ENCODE results near the gene PTPRN2. TPM values are rescaled to one million over a fixed set of nuclear protein-coding genes. Genes with fewer than 3 reads are reported as not detected.
A peak's percentile ranks its signal among the peaks of the same experiment; 100 is the strongest.

Gene PTPRN2
- total RNA-seq, 1 donor from 2014 or later = 0.33 TPM

DNA sequence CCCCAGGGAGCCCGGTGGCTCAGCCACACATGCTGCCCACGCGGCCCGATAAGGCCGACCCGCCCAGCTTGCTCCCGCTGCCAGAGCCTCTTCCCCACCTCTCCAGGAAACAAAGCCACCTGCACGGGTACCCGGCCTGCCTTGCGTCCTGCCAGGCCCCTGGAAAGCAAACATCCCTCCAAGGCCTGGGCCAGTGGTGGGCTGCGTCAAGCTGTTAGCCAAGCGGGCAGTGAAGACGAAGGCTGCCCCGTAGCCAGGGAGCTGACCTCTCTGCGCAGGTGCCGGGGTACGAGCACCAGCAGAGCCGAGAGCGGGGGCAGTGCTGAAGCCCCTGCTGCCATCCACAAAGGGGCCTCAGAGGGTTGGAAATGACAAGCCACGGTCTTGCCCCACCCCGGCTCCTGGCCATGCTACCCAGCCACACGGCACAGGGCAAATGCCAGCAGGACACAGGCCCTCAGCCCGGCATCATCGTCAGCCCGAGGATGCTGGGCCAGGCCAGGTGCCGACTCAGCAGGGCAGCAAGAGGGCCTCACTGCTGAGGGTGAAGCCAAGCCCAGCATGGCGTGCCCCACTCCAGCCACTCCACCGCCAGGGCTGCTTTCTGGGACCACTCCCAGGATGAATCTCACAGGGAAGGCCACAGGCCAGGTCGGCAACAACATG, 140.0 kb downstream of the PTPRN2 start:
- DNase-seq (ENCODE audit: low spot score) (no peak), ATAC-seq (no peak)

DNA sequence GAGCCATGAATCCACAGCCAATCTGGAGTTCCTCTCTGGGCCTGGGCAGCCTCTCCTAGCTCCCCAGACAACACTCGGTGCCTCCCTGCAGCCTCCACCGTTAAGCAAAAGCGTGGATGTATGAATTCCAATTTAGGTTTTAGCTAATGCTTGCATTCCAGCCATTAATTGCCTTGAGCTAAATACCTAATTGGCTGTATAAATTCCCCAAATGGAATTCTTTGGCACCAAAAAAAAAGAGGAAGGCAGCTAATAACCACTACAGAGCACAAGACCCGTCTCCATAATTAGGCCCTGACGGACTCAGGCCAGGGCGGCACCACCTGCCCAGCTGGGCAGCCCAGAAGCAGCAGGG, 140.5 kb downstream of the PTPRN2 start:
- DNase-seq (ENCODE audit: low spot score) = no peak
- ATAC-seq = no peak

DNA sequence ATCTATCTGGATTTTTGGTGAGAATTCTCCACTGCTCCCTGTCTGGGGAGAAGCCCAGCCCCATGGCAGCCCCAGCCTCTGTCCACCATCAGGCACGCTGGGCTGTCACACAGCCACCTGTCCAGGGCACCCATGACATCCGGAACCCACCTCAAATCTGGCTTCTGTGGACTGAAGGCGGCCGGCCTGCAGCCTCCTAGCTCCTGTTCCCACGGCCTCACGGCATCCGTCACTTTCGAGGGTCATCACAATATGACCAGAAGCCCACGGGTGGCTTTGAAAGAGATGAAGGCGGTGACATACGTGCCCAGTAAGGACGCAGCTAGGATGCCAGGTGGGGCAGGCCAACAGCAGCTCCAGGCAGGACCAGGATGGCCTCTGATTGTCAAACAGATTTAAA, 140.9 kb downstream of the PTPRN2 start:
- no peak for DNase-seq (ENCODE audit: low spot score)
- ATAC-seq = no peak

DNA sequence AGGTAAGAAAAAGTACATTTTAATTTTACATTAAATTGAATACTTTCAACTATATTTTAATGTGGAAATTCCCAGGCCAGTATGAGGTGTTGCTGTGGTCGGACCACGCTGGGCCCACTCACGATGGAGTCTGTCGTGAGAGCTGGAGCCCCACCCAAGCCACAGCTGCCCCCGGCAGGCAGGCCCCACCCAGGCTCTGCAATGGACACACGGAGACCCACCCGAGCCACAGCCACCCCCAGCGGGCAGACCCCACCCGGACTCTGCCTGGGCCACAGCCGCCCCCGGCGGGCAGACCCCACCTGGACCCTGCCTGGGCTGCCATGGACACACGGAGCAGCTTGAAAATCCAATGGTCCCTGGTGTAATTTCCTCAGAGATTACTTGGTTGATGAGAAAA, 141.3 kb downstream of the PTPRN2 start:
- no peak for DNase-seq (ENCODE audit: low spot score)
- no peak for ATAC-seq

DNA sequence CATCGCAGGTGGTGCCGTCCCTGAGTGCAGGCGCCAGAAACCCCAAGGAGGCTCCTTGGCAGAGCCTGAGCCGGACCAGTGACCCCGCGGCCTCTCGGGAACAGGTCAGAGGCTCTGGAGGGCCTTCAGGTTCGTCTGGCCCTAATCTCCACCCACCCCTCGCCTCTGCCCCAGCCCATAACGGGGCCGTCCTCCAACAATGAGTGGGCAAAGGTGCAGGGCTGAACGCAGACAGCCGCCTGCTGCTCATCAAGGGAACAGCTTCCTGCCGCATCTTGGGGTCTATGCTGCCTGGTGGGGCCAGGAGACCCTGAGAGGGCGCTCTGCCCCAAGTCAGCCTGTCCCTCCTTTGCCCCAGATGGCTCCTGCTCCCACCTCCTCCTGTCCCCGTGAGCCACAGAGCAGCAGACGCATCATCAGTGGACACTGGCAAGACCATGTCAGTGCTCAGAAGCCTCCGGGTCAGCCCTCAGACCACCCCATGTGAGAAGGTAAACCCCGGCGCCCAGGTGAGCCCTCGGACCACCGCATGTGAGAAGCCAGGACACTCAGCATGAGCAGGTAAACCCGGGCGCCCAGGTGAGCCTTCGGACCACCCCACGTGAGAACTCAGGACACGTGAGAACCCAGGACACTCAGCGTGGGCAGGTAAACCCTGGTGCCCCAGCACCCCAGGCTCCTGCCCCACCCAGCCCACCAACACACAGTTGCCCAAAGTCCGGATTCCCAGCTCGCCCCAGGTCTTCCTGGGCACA, 142.0 kb downstream of the PTPRN2 start:
- ATAC-seq (no peak), DNase-seq (ENCODE audit: low spot score) (no peak)

DNA sequence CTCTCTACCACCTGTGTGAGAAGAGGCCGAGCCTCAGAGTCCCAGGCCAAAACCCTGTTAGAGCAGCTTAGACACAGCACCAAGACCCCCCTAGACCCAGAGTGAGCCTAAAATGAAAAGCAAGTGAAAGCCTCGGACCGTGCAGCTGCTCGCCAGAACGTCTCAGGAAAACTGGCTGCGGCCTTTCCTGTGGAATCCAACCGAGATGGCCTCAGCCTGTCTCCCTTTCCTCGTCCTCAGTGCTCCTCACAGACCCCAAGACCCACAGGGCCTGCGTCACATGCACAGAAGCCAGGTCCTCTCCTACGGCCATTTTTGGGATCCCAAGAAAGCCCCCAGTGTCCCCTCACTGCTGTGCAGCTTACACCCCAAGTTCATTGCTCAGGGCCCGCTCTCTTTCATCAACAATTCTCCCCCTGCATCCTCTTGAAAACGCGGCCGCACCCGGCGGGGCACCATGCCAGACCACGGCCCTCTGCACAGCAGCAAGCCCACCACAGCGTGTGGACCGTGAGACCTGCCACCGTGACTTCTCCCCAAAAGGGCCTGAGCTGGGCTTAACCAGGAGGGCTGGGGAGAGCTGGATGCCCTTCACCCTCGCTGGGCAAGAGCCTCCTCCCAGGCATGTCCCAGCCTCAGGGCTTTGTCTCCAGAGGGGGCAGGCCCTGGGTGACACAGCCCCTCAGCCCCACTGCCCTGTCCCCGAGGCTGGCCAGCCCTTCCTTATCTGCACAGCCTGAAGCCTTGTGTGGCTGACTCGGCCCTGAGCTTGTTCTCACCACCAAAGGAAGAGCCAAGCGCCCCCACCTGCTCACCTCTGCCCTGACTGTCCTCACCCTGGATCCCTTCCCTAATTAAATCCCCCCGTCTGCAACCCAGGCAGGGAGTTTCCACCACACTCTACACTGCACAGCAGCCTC, 142.9 kb downstream of the PTPRN2 start:
- ATAC-seq (no peak), DNase-seq (ENCODE audit: low spot score) (no peak)

DNA sequence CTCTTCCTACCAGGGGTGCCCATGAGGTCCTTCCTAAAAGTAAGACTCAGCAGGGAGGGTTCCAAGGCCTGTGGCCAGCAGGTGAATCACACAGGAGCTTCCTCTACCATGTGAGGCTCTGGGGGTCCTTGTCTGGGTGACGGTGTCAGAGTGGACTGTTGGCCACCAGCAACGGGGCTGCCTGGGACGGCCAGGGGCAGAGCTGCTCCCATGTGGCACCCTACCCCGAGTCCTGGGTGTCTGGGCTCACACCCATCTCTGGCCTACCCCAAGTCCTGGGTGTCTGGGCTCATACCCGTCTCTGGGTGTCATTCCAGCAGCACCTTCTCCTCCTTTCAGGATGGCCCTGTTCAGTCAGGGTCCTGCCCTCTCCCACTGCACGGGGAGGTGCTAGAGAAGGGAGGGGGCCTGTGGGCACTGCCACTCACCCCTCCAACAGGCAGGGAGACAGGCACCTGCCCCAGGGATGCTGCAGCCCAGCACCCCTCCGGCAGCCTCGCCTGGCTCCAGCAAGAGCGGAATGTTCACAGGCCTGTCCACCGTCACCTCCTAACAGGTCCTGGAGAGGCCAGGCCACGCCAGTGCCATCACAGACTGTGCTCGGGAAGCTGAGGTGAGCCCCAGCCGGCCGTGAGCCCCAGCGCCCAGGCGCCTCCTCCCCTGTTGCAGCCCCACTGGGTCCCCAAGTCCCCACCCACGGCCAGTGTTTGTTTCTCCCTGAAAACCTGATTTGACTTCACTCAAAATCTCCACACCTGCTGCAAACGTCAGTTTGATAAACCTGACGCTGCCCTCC, 143.7 kb downstream of the PTPRN2 start:
- DNase-seq (ENCODE audit: low spot score) (no peak), ATAC-seq (no peak)

DNA sequence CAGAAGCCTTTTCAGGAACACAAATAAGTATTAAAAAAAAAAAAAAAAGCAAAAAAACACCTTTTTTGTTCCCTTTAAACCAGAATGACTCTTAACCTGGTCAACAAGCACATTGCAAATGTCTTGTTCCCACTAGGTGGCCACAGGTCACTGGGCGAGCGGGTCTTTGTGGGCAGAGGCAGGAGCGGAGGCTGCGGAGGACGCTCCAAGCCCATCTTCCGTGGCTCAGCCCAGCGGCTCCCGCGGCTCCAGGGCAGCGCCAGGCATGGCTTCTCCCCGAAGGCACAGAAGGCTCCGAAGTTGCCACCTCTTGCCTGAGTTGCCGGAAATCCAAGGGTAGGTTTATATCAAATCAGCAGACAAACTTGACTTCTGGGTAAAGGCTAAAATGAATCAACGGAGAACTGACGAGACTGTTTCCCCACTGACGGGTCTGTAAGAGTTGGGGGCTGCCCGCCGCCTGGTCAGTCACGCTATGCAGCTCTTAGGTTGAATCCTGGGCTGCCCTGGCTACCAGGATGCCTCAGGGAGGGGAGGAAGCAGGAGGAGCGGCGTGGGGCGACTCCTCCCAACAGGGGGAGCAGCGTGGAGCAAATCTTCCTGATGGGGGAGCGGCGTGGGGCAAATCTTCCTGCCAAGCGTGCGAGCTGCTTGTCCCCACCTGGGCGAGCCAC, 144.5 kb downstream of the PTPRN2 start:
- ATAC-seq (no peak), DNase-seq (ENCODE audit: low spot score) (no peak)

DNA sequence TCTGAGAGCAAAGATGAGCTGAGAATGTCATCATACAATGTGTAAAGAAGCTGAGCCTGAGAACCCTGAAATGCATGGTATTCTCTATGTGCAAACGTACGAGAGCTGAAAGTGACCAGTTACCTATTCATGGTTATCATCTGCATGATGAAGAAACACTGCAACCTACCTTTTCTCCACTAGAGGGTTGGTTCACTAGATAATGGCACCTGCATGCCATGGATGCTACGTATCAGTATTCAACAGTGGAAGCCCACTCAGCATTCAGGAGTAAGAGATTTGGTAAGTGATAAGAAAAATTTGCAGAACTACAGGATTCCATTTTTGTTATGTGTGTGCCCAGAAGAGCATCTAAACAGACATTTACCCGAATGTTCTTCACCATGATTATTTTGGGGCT, 145.4 kb downstream of the PTPRN2 start:
- DNase-seq (ENCODE audit: low spot score) (no peak), ATAC-seq (peak; percentile 61)

DNA sequence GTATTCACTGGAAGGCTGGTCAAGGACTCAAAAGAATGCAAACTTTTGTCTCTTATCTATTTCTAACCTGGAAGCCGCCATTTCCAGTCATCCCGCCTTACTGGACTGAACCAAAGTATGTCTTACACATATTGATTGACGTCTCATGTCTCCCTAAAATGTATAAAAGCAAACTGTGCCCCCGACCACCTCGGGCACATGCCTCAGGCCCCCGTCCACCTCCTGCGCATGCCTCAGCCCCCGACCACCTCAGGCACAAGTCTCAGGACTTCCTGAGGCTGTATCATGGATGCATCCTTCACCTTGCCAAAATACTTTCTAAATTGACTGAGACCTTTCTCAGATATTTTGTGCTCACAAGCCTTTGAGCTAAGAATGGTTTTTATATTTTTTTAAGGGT, 148.6 kb downstream of the PTPRN2 start:
- ATAC-seq = no peak
- no peak for DNase-seq (ENCODE audit: low spot score)

DNA sequence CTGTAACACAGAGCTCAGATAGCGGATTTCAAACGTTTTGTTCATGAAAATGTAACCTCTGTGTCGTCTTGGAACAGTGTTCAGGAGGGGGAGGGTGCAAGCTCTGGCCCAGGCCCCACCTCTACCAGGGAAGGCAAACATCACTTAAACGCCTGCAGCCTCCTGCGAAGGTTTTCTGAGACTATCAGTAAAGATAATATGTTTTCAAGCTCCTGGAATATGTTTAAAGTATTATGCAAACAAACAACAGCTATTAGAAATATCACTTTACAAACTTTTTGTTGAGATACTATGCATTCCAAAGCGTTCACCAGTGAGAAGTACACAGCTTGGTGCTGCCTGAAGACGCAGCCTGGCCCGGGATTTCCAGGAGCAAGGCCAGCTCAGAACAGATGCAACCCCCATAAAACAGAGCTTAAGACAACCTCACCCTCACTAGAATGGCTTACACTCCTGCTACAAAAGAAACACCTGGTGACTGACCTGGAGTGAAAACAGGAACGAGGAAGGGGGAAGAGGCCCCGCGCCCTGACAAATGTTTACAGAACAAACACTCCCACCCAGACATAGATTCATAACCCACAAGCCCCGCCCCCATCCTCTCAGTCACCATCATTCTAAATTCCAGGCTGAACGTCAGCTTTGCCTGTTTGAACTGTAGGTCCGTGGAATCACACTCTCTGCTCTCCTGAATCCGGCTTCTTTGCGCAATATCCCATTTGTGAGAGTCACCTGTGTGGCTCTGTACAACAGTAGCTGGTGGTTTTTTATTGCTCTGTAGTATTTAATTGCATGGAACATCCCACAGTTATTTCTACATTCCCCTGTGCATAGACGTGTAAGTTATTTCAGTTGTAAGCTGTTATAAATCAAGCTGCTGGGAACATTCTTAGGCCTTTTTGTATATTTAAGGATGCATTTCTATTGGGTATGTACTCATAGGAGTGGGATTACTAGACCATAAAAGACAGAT, 155.0 kb downstream of the PTPRN2 start:
- DNase-seq (ENCODE audit: low spot score) (no peak), ATAC-seq (no peak)

DNA sequence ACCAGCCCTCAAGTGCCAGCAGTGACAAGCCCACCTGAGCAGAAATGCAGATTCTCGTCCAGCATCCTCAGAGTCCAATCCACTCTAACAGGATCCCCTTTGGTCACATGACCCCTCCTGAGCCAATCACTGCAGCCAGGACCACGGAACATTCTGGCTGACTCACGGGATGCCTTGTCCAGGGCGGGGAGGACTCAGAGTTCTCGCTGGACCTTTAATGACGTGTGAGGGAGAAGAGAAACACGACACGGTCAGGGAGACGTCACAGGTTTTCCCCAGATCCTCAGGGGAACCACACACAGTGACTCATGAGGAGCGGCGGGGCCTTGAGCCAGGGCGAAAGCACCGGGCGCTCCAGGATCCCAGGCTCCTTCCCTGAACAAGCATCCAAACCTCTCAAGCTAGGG, 155.7 kb downstream of the PTPRN2 start:
- ATAC-seq (no peak), DNase-seq (ENCODE audit: low spot score) (no peak)

DNA sequence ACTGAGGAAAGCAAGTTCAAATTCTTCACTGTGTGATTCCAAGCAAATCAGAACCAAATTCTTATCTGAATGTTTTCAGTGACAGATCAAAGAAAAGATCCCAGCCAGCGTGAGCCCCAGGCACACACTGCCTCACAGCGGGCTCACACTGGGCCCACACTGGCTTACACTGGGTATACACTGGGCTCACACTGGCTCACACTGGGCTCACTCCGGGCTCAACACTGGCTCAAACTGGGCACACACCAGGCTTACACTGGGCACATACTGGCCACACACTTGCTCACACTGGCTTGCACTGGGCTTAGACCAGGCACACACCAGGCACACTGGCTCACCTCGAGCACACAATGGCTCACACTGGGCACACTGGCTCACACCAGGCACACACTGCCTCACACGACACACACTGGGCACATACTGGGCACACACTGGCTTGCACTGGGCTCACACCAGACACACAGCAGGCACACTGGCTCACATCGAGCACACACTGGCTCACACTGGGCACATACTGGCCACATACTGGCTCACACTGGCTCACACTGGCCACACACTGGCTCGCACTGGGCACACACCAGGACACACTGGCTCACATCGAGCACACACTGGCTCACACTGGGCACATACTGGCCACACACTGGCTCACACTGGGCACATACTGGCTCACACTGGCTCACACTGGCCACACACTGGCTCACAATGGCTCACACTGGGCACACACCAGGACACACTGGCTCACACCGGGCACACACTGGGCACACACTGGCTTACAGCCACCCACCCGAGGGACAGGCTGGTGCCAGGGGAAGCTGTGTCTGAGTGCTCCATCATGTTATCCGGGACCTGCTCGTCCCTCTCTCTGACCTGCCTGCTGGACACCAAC, 156.3 kb downstream of the PTPRN2 start:
- no peak for ATAC-seq

DNA sequence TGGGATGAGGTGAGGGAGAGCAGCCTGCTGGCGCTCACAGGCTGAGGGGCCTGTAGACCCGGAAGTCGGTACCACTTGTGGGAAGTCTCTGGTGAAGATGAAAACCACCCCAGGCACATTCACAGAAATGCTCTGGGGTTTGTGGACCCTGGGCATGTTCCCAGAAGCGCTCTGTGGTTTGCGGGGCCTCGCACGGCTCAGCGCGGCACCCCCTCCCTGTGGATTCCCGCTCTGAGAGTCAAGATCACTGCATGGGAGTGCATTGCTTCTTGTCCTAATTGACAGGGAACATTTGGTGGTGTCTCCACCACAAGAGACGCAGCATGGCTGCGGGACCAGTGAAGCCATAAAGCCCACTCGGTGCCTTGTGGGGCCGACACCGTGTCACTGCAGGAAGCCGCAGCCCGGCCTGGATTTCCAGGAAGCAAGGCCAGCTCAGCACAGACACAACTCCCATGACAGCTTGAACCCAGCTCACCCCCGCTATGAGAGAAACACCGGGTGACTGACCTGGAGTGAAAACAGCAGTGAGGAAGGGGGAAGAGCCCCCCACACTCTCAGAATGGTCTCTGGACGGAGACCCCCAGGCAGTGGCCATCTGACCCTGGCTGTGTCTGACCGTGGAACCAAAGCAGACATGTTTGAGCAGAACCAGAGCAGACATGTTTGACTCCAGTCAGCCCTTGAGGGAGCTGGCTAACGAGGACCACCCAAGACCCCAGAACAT, 157.2 kb downstream of the PTPRN2 start:
- no peak for DNase-seq (ENCODE audit: low spot score)
- no peak for ATAC-seq

More for the DNA sequence above, 156.3 kb downstream of the PTPRN2 start:
- DNase-seq (ENCODE audit: low spot score) = no peak

DNA sequence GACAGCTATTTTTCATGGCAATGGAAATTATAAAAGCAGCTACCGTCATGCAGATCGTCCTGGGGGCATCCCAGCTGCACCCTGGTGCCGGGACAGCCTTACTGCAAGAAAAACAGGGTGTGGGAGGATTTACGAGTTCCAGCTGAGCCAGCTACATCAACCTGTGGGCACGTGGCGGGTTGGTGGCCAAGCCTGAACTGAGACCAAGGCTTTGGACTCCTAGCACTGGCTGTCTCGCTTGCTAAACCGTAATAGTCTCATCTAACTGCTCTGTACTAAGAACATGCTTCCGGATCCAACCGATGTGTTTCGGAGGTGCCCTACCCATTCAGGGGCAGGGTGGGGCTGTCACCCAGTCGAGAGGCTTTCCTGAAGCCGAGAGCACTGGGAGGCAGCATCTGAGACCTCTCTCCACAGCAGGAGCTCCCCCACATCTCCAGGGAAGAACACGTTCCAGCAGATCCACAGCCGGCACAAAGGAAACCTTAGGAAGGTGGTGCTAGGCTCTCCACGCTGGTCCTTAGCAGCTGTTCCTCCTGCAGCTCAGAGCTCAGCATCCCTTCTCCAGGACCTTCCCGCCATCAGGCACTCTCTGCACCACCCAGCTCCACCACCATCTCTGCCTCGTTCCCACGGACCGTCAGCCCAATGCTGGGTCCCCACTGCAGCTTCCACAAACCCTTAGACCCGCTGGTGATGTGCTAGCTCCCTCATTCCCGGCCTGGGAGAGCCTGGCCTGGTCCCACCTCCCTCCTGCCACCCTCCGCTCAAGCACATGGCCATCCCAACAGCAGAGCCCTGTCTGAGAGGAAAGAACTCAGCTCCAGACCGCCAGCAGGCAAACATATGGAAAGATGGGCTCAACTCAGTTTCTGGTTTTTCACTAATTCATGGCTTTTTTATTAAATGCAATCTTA, 158.5 kb downstream of the PTPRN2 start:
- DNase-seq (ENCODE audit: low spot score) (no peak), ATAC-seq (no peak)

DNA sequence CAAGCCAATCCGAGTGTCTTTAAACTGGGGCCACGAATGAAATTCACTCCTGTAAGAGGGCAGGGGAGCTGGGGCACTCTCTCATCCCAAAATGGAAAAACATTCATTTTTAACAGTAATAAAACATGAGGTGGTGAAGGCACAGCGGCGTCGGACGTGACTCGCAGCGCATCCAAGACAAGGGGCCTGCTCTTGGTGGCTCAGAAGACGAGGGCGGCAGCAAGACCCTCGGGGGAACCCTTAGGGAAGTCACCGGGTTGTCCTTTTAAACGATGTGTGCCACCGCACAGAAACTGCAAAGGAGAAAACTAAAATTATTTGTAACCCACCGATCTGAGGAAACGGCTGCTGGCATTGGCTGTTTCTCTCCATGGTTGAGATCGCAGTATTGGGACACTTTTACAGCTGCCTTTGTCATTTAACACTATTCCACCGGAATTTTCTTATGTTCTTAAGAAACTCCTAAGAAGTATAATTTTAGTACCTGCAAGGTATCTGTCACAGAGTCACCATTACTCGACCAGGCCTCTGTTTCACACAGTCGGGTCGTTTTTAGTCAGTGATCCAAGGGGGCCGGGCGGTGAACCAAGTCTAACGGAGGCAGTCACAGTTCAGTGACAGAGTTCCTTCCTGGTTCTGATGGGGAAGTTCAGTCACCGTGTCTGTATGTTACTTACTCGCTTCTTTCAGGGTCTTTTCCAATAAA, 159.3 kb downstream of the PTPRN2 start:
- DNase-seq (ENCODE audit: low spot score) (no peak), ATAC-seq (no peak)
